Ascending aorta (tissue), 2 donors: ENCODE data around the gene LHX3. TPM values are rescaled to one million over a fixed set of nuclear protein-coding genes. Genes with fewer than 3 reads are reported as not detected.
A peak's percentile ranks its signal among the peaks of the same experiment; 100 is the strongest.

Source experiments
- DNase-seq, 2 donors: peaks; one replicate each; pipeline ENCODE4 v3.0.0-alpha.2; 2019; ENCODE audit warnings: low spot score in 2 of 2
- H3K27ac ChIP-seq, 2 donors: fragments of 200-600 bp; sonication (generic); one replicate each; pipeline ENCODE4 v1.5.1; 2016 to 2017; ENCODE audit warnings: mild to moderate bottlenecking in 1 of 2
- H3K27me3 ChIP-seq: fragments of 200-600 bp; sonication (generic); one replicate; pipeline ENCODE4 v1.5.1; 2017
- H3K36me3 ChIP-seq, 2 donors: fragments of 200-600 bp; sonication (generic); one replicate each; pipeline ENCODE4 v1.5.1; 2016
- H3K4me1 ChIP-seq, 2 donors: fragments of 200-600 bp; sonication (generic); one replicate each; pipeline ENCODE4 v1.5.1; 2016 to 2017; ENCODE audit warnings: mild to moderate bottlenecking in 1 of 2
- H3K4me3 ChIP-seq, 2 donors: fragments of 200-600 bp; sonication (generic); one replicate each; pipeline ENCODE4 v1.5.1; 2016 to 2017; ENCODE audit warnings: mild to moderate bottlenecking in 1 of 2
- H3K9me3 ChIP-seq, 2 donors: fragments of 200-600 bp; sonication (generic); one replicate each; pipeline ENCODE4 v1.5.1; 2016
- intact Hi-C: fragments of 100-400 bp; cut with DNase I; formaldehyde crosslinking; loops from one replicate; pipeline ENCODE4 v1.15.1; 2023
- total RNA-seq: library from RNA; depleted of rRNA; stranded (reverse); fragments of >200 nt; gene quantifications from one replicate; pipeline ENCODE4 v1.1.0, GENCODE V29; 2016
- TF ChIP-seq, protein P1 (sequence below), 3 experiments: fragments of 200-600 bp in 2 of 3; fragments of 450-650 bp in 1 of 3; sonication (generic) in 2 of 3; IDR thresholded peaks; one replicate each; pipeline ENCODE4 v1.5.1; 2016 to 2019; ENCODE audit warnings: antibody characterized with exemption in 3 of 3, mild to moderate bottlenecking in 1 of 3, moderate library complexity in 1 of 3

Gene LHX3
- total RNA-seq, 1 donor from 2014 or later, result not detected

GRCh38 chr9:136228107-136228875 lies 23.4 kb upstream of the LHX3 start:
- Histone ChIP-seq H3K4me3 (no peak overlapping the region), H3K27me3 (no peaks in the 10 kb centered on the region), H3K9me3 (no peaks in the 10 kb centered on the region), H3K27ac (no peak overlapping the region), H3K36me3 (peaks cover 0 to 17% of the 10 kb centered on the region in 2 donors), H3K4me1 (no peaks in the 10 kb centered on the region)
- no peak for DNase-seq
- TF ChIP-seq, protein P1, sequence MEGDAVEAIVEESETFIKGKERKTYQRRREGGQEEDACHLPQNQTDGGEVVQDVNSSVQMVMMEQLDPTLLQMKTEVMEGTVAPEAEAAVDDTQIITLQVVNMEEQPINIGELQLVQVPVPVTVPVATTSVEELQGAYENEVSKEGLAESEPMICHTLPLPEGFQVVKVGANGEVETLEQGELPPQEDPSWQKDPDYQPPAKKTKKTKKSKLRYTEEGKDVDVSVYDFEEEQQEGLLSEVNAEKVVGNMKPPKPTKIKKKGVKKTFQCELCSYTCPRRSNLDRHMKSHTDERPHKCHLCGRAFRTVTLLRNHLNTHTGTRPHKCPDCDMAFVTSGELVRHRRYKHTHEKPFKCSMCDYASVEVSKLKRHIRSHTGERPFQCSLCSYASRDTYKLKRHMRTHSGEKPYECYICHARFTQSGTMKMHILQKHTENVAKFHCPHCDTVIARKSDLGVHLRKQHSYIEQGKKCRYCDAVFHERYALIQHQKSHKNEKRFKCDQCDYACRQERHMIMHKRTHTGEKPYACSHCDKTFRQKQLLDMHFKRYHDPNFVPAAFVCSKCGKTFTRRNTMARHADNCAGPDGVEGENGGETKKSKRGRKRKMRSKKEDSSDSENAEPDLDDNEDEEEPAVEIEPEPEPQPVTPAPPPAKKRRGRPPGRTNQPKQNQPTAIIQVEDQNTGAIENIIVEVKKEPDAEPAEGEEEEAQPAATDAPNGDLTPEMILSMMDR (IDR thresholded peaks at IDR 0.05), result no peak
- intact Hi-C loops, result no loop called here

DNA sequence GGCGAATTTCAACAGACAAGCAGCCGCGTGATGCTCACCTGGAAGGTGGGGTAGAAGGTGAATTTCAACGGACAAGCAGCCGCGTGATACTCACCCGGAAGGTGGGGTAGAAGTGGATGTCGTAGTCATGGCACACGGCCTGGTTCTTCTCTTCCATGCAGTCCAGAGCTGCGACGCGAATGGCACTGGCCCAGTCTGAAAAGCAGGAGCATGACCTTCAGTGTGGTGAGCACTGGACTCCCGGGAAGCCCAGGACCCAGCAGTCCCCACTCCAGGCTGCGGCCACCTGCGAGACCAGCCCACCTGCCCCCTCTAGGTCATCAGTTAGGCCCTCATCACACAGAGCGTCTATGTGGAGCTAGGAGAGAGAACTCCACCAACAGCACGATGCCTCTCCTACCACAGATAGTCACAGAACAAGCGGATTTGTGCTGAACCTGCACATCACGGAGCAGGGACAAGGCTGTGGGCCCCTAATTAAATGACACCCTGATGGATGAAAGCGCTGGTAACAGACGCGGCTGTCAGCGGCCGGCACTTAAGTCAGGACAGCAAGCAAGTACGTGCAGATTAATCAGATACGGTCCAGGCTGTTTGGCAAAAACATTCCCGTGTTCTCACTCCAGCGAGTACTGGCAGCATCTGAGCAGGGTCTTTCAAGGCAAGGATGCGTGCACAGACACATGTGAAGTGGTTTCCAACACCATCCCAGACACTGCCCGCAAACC lies 21.9 kb upstream of the LHX3 start:
- no peaks in the 10 kb centered on the region for H3K27me3 ChIP-seq
- H3K9me3 ChIP-seq, result no peaks in the 10 kb centered on the region
- no peaks in the 10 kb centered on the region for H3K4me1 ChIP-seq
- no peak overlapping the region for H3K4me3 ChIP-seq
- no peak for DNase-seq
- H3K27ac ChIP-seq, result no peak overlapping the region
- TF ChIP-seq, protein P1 (IDR thresholded peaks at IDR 0.05), result no peak
- H3K36me3 ChIP-seq, result peaks cover 0 to 25% of the 10 kb centered on the region in 2 donors
- intact Hi-C loops, result no loop called here

- TF ChIP-seq, protein P1 (IDR thresholded peaks at IDR 0.05), result peak; percentile 22 to 64 (median 61)
- intact Hi-C loops, result no loop called here
- no peaks in the 10 kb centered on the region for H3K9me3 ChIP-seq
- DNase-seq, result no peak
- no peaks in the 10 kb centered on the region for H3K27me3 ChIP-seq
- H3K4me1 ChIP-seq, result no peaks in the 10 kb centered on the region
- no peak overlapping the region for H3K4me3 ChIP-seq
- H3K27ac ChIP-seq, result no peak overlapping the region
- H3K36me3 ChIP-seq, result peaks cover 0 to 27% of the 10 kb centered on the region in 2 donors
These were observed 21.1 kb upstream of the LHX3 start for GRCh38 chr9:136225748-136226679.

DNA sequence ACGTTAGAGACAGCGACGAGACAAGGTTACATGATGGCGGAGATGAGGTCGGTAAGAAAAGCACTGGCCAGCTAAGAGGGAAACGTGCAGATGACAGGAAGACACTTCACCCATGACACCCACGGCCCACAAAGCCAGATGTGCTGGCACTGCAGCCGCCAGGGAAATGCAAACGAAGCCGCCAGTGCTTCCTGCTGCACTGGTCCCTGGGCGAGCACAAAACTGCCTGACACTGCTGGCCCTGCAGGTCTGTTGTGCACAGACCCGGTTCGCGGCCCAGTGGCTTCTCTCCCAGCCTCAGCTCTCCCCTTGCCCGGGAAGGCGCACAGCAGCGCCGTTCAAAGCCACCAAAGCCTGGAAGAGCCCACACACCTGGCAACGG lies 20.4 kb upstream of the LHX3 start:
- Histone ChIP-seq H3K36me3 (peaks cover 0 to 29% of the 10 kb centered on the region in 2 donors), H3K4me3 (no peak overlapping the region), H3K27me3 (no peaks in the 10 kb centered on the region), H3K9me3 (no peaks in the 10 kb centered on the region), H3K27ac (no peak overlapping the region), H3K4me1 (no peaks in the 10 kb centered on the region)
- intact Hi-C loops, result no loop called here
- TF ChIP-seq, protein P1 (IDR thresholded peaks at IDR 0.05), result no peak
- no peak for DNase-seq

GRCh38 chr9:136223871-136224640 lies 19.1 kb upstream of the LHX3 start:
- Histone ChIP-seq H3K4me3 (no peak overlapping the region), H3K4me1 (no peaks in the 10 kb centered on the region), H3K27me3 (no peaks in the 10 kb centered on the region), H3K9me3 (no peaks in the 10 kb centered on the region), H3K36me3 (peaks cover 0 to 37% of the 10 kb centered on the region in 2 donors), H3K27ac (no peak overlapping the region)
- intact Hi-C loops, result no loop called here
- TF ChIP-seq, protein P1 (IDR thresholded peaks at IDR 0.05), result no peak
- DNase-seq, result no peak
